Midbrain (tissue), 1 donor: Measurements from ENCODE around the gene VLDLR.
A peak's percentile ranks its signal among the peaks of the same experiment; 100 is the strongest.

Source experiments
- DNase-seq: peaks from one replicate; lab custom pipeline; 2025; lab: John Stamatoyannopoulos, UW

VLDLR gene

DNA sequence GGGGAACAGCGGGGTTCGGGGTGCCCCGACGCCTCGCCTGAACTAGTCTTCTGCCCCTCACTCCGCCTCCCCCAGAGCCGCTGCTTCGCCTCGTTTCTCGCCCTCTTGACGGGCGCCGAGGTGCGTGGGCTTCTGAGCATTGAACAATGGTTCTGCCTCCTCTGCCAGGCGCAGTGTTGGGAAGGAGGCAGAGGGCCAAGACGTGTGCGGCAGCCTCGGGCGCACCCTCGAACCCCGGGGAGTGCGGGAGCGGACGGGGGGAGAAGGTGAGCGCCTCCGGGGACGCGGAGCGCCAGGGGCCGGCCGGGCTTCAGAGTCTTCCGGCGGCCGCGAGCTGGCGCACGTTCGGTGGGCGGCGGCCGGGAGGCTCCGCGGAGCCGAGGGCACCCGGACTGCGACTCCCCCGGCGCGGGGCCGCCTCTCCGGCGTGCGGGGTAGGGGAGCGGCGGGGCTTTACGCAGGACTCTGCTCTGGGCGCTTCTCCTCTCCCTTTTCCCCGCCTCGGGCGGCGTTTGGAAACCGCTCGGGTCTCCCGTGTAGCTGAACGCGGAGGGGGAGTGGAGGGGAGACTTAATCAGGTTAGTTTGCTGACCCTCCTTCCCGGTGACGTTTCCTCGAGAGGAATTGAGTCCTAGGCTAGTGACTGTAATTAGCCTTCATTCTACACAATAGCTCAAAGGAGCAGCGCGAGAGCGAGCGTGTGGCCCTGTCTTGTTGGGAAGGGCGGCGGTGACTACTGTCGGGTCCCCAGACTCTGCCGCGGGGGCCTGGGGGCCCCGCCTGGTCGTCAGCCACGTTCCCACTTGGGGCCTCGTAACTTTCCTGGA, 1.1 kb downstream of the VLDLR start:
- DNase-seq, result no peak

DNA sequence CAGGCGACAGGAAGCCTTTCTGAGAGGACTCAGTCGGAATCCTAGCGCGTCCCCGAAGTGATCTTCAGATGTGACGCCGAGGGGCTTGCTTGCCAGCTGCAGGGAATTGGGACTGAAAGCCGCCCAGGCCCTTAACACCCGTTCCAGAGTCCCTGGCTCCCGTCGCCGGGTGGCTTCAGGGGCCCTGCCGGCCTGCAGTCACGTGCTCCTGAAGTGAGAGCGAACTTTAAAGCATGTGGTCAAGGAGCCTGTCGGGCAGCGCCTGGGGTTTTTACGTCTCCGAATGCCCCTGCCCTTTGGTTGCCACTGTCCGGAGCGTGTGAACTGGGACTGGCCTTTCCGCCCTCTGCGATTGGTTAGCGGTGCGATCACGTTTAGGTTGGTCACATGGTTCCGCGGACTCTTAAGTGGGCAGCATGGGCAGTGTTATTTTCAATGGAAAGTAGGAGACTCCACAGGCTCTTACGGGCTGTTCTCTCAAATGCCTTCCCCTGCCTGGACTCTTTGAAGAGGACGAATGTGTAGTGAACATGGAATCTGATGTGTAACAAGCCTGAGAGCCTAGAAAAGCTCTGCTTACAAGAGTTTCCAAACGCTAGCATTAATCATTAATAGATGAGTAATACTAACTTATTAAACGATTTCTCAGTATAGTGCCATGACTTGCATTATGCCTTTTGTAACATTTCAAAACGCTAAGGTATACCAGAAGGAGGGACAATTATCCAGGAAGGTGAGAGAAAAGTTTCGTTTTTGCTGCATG, 1.9 kb downstream of the VLDLR start:
- DNase-seq, result peak; percentile 88

DNA sequence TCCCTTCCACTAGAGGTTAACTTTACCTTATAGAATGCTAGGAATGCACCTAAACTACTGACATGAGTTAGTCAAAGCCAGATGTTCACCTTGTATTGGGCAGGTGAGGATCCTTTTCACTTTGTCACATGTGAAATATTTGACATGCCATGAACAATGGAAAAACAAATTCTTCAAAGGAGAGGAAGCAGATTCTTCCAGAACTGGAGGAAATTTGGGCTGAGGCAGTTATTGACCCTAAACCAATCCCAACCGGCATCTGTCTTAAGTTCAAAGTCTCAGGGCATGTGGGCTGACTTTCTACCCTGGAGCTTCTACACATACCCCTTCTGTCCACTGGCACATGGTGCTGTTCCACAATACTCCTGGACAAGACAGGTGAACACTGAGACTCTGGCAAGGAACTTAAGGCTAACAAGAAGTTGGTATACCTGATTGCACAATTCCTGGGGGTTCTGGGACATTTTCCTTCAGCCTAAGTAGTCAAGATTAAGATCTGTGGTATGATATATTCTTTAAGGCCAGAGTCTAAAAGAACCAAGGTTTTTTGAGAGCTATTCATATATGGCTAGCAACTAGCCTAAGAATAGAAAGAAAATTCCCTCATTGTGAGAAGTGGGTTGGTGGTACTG, 2.6 kb downstream of the VLDLR start:
- no peak for DNase-seq

DNA sequence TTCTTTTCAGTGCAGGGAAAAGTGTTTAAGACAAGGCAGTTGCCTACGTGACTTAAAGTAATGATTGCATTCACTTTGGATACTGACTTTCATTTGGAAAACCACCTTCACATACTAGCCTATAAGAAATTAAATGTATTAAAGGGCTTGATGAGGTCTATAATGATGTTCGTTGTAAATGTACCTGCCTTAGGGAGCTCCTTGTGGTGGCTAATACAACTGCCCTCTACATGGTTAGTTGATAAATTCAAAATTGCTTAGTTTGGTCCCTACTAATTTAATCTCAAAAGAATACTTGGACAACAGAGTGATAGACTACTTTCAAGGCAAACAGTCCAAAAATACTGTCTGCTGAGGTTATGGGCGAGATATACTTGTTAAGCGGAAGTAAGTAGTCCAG, 3.8 kb downstream of the VLDLR start:
- no peak for DNase-seq

DNA sequence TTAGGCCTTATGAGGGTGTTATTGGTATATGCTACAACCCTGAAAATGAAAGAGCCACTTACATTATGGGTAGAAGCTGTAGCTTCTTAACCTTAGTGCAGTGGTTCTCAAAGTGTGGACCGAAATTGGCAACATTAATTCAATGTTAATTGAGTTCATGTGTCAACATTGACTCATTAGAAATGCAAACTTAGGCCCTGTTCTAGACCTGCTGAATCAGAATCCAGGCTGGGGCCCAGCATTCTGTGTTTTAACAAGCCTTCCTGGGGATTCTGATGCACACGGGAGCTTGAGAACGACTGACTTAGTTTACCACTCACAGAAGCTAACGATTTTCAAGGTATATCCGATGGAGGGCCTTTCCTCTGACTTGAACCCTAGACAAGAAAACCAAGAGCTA, 7.3 kb downstream of the VLDLR start:
- DNase-seq, result no peak

DNA sequence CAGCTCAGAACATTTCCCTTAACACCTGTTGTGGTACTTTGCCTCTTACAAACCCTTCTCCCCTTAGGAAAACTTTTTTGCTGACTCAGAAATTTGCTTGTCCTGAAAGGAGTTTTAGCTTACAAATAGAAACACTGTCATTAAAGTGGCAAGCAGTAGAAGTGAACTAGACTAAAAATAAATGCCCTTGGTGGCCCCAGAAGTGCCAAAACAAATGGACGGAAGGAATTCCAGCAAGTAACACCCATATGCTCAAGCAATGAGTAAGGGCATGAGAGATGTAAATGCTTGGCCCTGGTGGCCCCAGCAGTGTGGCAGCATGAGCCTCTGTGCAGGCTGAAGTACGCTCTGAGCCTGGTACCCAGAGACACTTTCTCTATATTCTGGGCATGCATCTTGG, 8.6 kb downstream of the VLDLR start:
- DNase-seq, result no peak

DNA sequence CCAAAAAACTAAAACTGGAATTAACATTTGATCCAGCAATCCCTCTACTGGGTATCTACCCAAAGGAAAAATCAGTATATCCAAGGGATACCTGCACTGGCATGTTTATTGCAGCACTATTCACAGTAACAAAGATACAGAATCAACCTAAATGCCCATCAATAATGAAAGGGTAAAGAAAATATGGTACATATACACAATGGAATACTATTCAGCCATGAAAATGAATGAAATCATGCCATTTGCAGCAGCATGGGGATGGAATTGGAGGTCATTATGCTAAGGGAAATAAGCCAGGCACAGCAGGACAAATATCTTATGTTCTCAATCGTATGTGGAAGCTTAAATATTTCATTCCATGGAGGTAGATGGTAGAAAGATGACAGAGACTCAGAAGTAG, 9.7 kb downstream of the VLDLR start:
- no peak for DNase-seq

DNA sequence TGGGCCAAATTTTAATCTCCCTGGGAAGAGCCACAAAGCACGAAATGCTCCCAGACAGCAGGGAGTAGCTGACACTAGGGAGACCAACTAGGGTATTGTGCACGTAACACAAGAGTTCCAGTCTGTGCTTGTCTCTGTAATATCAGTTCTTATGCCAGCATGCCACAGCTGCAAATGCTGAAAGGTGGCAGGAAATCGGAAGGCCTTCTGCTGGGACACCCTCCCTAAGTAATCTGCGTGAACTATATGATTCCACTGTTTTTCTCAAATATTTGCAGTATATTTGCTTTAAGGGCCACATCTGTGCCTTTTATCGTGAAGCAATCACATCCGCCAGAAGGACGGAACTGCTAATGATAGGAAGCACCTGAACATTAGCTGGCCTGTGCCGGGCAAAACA, 12.6 kb downstream of the VLDLR start:
- DNase-seq, result peak; percentile 36

DNA sequence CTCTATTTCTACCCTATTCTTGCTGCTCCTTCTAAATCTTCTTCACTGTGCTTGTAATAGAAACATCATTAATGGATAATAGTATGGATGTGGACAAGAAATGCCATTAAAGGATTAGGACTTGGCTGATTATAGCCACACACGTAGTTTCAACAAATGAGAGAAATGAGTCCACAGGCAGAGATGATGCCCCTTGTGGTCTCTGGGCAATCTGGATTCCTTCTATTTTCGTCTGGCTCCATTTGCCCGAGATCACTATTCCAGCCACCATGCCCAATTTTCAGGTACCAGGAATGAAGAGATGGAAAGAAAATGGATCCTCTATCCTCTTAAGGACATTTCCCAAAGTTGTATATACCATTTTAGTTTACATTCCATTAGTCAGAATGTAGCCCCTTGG, 13.2 kb downstream of the VLDLR start:
- no peak for DNase-seq

DNA sequence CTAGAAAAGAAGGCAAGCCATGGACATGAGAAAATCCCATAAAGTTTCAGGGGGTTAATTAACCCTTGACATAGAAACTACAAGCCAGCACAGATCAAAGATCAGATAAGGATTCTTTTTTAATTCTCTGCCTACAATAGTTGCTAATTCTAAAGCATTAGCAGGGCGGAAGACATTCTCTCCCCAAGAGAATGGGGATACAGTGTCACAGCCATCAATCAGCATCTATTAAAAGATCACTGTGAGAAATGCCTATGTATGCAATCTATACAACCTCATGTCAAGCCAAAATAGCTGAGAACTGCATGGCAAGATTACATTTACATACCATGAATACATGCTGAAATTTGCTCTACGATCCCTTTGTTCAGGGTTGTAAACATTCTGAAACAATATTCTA, 14.3 kb downstream of the VLDLR start:
- DNase-seq, result no peak

DNA sequence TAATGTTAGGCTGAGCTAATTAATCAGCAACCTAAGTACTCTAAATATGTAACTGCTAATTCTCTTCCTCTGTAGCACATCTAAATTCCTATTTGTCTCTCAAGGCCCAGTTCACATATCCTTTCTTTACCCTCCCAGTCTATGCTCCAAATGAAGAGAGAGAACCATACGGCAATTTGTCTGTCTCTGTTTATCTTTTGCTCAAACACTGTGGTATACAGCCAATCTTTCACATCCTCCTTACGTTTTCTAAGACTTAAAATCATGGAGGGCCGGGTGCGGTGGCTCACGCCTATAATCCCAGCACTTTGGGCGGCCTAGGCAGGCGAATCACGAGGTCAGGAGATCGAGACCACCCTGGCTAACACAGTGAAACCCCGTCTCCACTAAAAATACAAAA, 15.8 kb downstream of the VLDLR start:
- DNase-seq, result no peak

DNA sequence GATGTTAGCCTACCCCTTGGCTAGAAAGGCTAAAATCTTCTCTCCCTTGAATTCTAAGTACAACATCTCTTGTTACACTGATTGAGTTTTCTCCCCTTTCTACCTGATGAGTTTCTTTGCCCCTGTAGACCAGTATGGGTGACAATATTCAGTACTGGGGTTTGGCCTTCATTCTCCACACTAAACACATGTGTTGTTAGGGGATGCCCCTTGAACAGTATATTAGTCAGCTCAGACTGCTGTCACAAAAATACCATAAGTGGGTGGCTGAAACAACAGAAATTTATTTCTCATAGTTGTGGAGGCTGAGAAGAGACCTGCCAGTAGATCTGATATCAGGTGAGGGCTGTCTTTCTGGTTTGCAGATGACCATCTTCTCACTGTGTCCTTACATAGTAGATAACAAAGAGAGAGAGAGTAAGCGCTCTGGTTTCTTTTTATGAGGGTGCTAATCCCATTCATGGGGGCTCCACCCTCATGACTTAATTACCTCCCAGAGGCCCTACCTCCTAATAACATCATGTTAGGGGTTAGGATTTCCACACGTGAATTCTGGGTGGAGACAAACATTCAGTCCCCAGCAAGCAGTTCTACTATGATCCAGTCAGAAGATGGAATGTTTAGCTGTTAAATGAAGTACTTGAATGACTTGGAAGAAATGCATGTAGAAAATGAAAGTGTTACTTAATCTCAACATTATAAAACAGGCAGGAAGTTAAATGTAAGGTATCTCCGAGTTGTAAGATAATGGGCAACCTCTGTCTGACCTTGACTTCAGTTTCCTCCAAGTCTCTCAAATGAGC, 17.5 kb downstream of the VLDLR start:
- no peak for DNase-seq

DNA sequence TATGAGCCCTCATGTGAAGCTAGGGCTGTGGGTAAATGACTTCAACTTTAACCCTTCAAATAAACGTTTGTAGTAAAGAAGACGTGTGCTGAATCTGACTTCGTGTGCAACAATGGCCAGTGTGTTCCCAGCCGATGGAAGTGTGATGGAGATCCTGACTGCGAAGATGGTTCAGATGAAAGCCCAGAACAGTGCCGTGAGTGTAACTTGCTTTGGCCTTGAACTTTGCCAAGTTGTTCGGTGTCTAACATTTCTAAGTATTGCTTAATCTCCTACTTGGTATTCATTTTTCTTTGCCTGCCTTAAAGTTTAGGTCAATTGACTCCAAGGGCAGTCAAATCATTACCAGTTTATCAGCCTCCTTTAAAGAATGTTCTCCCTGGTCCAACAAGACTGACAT, 18.2 kb downstream of the VLDLR start:
- no peak for DNase-seq

DNA sequence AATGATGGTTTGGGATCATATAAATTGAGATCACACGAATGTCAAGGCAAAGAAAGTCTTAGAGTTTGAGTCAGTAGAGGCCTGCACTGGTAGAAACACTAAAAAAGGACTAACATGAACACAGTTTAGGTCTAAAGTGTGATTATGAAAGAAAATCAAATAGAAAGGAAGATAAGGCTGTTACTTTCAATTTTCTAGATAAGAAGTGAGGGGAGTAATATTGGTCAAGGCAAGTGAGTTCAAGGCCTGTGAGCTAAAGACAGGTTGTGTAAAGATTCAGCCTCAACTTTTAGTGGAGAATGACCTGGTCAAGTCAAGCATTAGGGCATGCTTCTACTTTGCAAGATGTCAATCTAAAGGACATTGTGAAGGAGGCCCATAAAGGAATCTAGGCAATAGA, 19.0 kb downstream of the VLDLR start:
- no peak for DNase-seq

DNA sequence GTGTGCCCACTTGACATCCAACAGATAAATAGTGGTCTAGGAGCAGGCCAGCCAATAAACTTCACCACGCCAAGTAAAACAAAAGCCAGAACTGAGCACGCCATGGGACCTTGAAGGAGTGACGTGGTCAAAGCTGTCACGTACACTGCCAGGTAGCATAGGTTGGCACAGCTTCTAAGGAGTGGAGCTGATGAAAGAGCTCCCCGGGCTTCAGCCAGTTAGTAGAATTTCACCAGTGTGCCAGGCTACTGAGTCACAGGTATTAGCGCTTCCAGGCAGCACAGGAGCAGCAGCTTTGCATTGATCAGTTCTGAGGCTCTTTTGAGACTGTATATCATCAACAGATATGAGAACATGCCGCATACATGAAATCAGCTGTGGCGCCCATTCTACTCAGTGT, 19.4 kb downstream of the VLDLR start:
- DNase-seq, result no peak

DNA sequence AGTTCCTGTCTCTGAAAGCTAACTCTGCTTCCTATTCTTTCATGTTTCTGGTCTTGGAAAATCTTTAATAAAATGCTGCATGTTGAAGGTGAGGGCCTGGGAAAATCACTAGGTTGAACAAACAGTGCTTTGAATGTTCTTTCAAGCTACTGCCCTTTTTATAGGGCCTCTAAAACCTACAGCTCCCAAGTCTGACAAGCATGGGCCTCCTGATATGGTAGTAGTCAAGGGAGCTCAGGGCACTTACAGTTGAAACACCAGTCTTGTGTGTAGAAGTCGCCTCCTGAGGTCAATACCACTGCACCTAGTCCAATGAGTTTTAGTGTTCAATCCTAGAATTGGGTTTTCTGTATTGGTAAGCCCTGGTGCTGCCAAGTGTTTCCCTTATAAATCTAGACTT, 20.5 kb downstream of the VLDLR start:
- DNase-seq, result no peak

DNA sequence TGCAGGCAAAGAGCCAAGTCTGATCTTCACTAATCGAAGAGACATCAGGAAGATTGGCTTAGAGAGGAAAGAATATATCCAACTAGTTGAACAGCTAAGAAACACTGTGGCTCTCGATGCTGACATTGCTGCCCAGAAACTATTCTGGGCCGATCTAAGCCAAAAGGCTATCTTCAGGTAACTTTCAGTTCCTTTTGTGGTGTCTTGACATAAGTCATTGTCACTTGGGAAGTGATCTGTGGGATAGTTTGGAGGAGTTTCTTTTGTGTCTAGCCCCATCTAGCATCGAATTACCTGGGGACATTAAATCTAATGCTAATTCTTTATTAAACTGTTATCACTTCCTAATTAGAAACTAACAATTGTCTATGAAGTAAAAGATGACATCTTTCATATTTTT, 24.0 kb downstream of the VLDLR start:
- DNase-seq, result no peak

DNA sequence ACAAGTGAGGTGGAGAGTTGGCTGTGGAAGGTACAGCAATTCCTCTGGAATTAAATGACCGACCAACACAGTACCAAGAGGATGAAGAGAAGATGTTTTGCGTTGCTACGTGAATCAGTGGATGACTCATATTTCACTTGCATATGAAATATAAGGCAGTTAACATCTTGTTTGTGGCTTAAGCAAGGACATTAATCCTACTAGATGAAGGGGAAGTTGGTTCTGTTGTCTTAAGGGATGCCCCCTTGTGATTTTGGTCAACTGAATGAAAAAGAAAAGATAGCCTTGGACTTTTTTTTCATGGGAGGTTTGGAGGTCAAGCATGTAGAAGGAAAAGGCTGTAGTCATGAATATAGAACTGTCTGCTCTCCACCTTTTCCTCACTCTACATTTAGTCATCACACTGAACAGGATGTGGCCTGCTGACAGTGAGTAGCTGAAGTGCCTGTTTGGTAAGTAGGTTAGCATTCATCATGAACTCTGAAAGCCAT, 33.9 kb downstream of the VLDLR start:
- DNase-seq, result no peak

DNA sequence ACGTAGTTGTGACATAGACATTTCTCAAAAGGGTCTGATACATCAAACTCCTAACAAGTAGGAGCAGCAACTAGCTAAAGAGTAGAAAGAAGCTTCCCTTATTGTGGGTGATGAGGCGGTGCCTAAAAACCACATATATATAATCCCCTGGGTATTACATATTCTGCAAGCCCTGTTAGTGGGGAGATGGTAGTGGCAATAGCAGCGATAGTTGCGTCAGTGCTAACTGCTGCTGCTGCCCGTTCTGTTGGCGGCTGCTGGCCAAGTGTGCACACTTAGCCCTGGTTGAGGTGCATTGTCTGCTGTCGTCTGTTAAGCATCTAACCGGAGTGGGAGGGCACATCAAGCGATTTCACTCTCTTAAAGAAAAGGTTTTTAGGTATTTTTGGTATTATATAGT, 35.8 kb downstream of the VLDLR start:
- no peak for DNase-seq

DNA sequence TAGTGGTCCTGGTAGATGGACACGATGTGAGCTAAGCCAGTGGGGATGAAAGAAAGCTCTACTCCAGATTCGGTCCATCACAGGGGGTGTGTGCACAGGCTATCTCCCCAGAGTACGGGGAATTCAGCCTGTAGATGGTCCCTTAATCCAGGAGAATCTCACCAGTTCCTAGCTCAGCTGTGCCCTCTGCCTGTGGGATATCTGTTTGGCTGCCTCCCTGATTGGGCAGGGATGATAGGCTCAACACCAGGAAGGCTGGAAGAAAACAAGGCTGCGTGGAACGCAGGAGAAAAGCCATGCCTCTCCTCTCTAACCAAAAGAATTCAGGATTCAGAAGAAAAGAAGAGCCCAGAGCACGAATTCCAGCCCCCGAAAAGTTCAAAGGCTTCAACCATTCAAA, 40.9 kb downstream of the VLDLR start:
- peak; percentile 56 for DNase-seq

DNA sequence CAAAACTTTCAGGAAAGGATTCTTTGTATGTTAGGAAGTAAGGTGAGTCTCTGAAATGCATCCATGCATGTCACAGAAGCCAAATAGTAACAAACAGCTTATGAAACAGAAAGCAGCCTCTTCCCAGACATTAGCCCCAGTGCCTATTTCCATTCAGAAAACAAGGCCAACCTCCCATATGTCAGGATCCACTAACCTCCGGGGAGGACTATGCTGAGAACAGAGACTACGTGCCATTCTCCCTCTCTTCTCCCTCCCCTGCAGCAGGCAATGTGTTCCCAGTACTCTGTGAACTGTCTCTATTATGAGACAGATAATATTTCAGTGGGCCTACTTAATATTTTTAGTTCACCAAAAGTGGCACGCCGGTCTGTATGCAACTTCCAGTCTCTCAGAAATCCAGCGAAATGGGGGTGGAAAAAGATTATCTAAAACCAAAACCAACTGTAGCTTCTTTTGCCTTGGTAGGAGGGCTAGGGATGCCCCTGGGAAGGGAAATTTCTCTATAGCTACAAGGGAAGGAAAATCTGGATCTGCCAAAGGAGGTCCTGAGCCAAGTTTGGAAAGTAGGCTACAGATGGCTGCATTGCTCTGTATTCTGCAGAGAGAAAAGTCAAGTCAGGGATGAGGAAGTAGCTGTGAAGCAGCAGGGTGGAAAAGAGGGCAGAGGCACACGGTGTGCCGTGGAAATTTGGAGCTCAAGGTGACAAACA, 42.0 kb downstream of the VLDLR start:
- no peak for DNase-seq
